GM12864 (cell line): ENCODE data around the gene TTLL13.
A peak's percentile ranks its signal among the peaks of the same experiment; 100 is the strongest.
"Not testable (repeated sequence)": the region's sequence is repeated elsewhere in the genome, so short reads cannot be mapped to it uniquely, and the experiment has no call there.

Source experiments
- DNase-seq: peaks from one replicate; pipeline ENCODE4 v3.0.0-alpha.2; 2011; ENCODE audit warnings: low read depth
- H3K4me3 ChIP-seq: 2 replicates; pipeline ENCODE4 v1.5.1; 2011; ENCODE audit warnings: mild to moderate bottlenecking, low read depth, low read length, control low read depth
- CTCF ChIP-seq: IDR thresholded peaks from 2 replicates; pipeline ENCODE4 v1.5.1; 2011; ENCODE audit warnings: low read depth, mild to moderate bottlenecking, moderate library complexity, low read length, control low read depth, inconsistent platforms; ENCODE audit errors: missing control alignments

Gene TTLL13

GRCh38 chr15:90240856-90241255, 8.5 kb upstream of the TTLL13 start:
- no peak for DNase-seq

GRCh38 chr15:90241343-90242192, 7.8 kb upstream of the TTLL13 start:
- TF ChIP-seq CTCF, result no peak
- no peak for DNase-seq
- no peak overlapping the region for H3K4me3 ChIP-seq

More at GRCh38 chr15:90240856-90241255, 8.5 kb upstream of the TTLL13 start:
- no peak overlapping the region for H3K4me3 ChIP-seq
- TF ChIP-seq CTCF, result no peak

- TF ChIP-seq CTCF, result no peak
- H3K4me3 ChIP-seq, result no peak overlapping the region
- DNase-seq, result no peak
Measured at GRCh38 chr15:90243943-90244639, 5.3 kb upstream of the TTLL13 start.

- no peak overlapping the region for H3K4me3 ChIP-seq
- no peak for TF ChIP-seq CTCF
- DNase-seq, result no peak
Measured at GRCh38 chr15:90248789-90249202, 560 bp upstream of the TTLL13 start.

GRCh38 chr15:90257776-90258175, 8.4 kb downstream of the TTLL13 start:
- no peak overlapping the region for H3K4me3 ChIP-seq
- TF ChIP-seq CTCF, result no peak
- no peak for DNase-seq

- H3K4me3 ChIP-seq, result no peak overlapping the region
- DNase-seq, result peak; percentile 39
- no peak for TF ChIP-seq CTCF
Measured at GRCh38 chr15:90259524-90259923, 10.2 kb downstream of the TTLL13 start.

- not testable (repeated sequence) for H3K4me3 ChIP-seq, DNase-seq
Measured at GRCh38 chr15:90260731-90261130, 11.4 kb downstream of the TTLL13 start.
